ENCODE measurements around the gene CCR6. TPM values are rescaled to one million over a fixed set of nuclear protein-coding genes. Genes with fewer than 3 reads are reported as not detected.

Gene CCR6
- total RNA-seq, 1 experiment from 2014 or later, result not detected

DNA sequence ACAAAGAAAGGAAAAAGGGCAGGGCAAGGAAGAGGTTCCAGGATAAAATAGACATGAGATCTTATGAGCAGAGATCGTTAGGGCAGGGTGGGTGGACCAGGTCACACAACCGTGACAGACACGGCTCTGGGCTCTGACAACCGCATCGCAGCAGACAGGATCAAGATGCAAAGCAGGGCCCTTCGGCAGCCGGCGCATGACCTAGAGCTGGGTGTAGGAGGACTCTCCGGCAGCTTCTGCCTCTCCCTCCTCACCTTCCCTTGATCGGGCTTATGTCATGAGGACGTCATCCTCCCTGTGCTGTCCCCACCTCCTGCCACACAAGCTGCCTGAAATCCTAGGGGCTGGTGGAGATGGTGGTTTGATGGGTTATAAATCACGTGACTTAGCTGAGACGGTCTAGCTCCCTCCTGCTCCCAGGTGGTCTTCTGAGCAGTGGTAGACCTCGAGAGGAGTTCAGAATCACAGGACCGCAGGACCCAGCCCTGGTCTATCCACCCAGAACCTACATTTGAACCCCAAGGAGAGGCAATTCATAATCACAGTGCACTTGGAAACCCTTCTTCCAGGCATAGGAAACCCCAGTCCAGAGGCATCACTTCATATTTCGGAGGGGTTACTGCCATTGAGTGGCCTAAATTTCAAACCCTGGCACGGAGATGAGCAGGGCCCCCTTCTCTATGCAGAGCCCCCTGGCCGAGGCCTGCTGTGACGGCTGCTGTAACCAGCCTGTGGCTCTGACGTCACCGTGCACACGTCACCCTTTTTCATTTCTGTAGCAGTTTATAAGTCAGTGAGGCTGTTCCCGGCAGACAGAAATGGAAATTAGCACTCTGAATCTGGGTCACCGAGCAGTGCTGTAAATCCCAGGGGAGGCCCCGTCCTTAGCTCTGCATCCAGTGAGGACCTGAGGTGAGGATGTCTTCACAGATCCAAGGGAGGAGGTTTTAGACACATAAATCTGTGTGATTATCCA is 8.7 kb upstream of the CCR6 start:
- H2BK15ac ChIP-seq (ENCODE audit: low read depth, low read length), result no peak overlapping the region
- Mint-ChIP-seq H3K4me3 (no peak overlapping the region), H3K27ac (no peak overlapping the region; a peak in 1 of 7 replicates), H3K27me3 (ENCODE audit: low read depth) (peaks cover 2% of the 10 kb centered on the region; the same call in 1 of the 2 replicates), H3K9me3 (peaks cover 0 to 2% of the 10 kb centered on the region in 2 experiments; a peak in 1 of 5 replicates), H3K4me1 (peaks cover 10 to 12% of the 10 kb centered on the region in 2 experiments), H3K36me3 (ENCODE audit: insufficient read depth in 1 of 3, low read depth in 3 of 3) (peaks cover 0 to 4% (median 4%) of the 10 kb centered on the region in 3 experiments; a peak in 3 of 7 replicates)
- H3K27me3 ChIP-seq (ENCODE audit: insufficient read depth, low read length), result no peaks in the 10 kb centered on the region
- no peaks in the 10 kb centered on the region for H3K79me2 ChIP-seq (ENCODE audit: insufficient read depth, low read length)
- DNase-seq, result no peak
- H3K14ac ChIP-seq (ENCODE audit: insufficient read depth, low read length), result no peak overlapping the region
- no CpG with 5 or more reads among the region's 25 CpGs for WGBS (ENCODE audit: extremely low coverage, insufficient read length, low lambda C conversion rate)
- H3K9ac ChIP-seq (ENCODE audit: extremely low read depth, insufficient read length, low read length), result no peak overlapping the region
- H2BK5ac ChIP-seq (ENCODE audit: insufficient read length, low read length), result no peak overlapping the region
- H3K4me1 ChIP-seq (ENCODE audit: insufficient read depth, low read length), result no peaks in the 10 kb centered on the region
- H3K18ac ChIP-seq (ENCODE audit: insufficient read length, low read depth, low read length), result no peak overlapping the region
- no peaks in the 10 kb centered on the region for H3K23me2 ChIP-seq (ENCODE audit: insufficient read length, low read depth, low read length, poor library complexity, severe bottlenecking)
- H3K27ac ChIP-seq (ENCODE audit: insufficient read length, low read depth, low read length), result no peak overlapping the region
- no peak overlapping the region for H4K91ac ChIP-seq (ENCODE audit: insufficient read length, low read depth, low read length)
- no peak overlapping the region for H2AK5ac ChIP-seq (ENCODE audit: insufficient read length, low read length)
- no peak overlapping the region for H4K5ac ChIP-seq (ENCODE audit: insufficient read length, low read depth, low read length)
- no peak overlapping the region for H2BK120ac ChIP-seq (ENCODE audit: low read depth, low read length, poor library complexity, severe bottlenecking)
- no peak overlapping the region for H2BK20ac ChIP-seq (ENCODE audit: low read depth, low read length, poor library complexity, severe bottlenecking)
- H3K4ac ChIP-seq (ENCODE audit: low read depth, low read length), result no peak overlapping the region
- TF ChIP-seq, protein P1, sequence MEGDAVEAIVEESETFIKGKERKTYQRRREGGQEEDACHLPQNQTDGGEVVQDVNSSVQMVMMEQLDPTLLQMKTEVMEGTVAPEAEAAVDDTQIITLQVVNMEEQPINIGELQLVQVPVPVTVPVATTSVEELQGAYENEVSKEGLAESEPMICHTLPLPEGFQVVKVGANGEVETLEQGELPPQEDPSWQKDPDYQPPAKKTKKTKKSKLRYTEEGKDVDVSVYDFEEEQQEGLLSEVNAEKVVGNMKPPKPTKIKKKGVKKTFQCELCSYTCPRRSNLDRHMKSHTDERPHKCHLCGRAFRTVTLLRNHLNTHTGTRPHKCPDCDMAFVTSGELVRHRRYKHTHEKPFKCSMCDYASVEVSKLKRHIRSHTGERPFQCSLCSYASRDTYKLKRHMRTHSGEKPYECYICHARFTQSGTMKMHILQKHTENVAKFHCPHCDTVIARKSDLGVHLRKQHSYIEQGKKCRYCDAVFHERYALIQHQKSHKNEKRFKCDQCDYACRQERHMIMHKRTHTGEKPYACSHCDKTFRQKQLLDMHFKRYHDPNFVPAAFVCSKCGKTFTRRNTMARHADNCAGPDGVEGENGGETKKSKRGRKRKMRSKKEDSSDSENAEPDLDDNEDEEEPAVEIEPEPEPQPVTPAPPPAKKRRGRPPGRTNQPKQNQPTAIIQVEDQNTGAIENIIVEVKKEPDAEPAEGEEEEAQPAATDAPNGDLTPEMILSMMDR (conservative IDR thresholded peaks at IDR 0.05), result no peak
- H3T11ph ChIP-seq (ENCODE audit: low read length), result no peak overlapping the region
- no peak overlapping the region for H2AFZ ChIP-seq (ENCODE audit: low read length)
- H3K4me2 ChIP-seq (ENCODE audit: insufficient read depth, insufficient read length, low read length), result no peak overlapping the region
- H4K20me1 ChIP-seq (ENCODE audit: control insufficient read depth, insufficient read depth, insufficient read length), result no peaks in the 10 kb centered on the region
- H2BK12ac ChIP-seq (ENCODE audit: insufficient read length, low read depth, low read length), result no peak overlapping the region
- no peak overlapping the region for H4K8ac ChIP-seq (replicated peaks; ENCODE audit: insufficient read length, low read depth, low read length)
- no peaks in the 10 kb centered on the region for H3K9me3 ChIP-seq (ENCODE audit: control insufficient read depth, low read depth, low read length)
- no peaks in the 10 kb centered on the region for H3K79me1 ChIP-seq (ENCODE audit: insufficient read depth, low read depth, low read length, poor library complexity, severe bottlenecking)
- H3K56ac ChIP-seq (ENCODE audit: insufficient read length, low read depth, low read length), result no peak overlapping the region
- no peak overlapping the region for H3K23ac ChIP-seq (ENCODE audit: insufficient read length, low read depth, low read length)
